Nephron progenitor cell (in vitro differentiated cells): Measurements from ENCODE around the gene DAG1.
A peak's percentile ranks its signal among the peaks of the same experiment; 100 is the strongest.

Source experiments
- DNase-seq: peaks from one replicate; pipeline ENCODE4 v3.0.0; 2021
- H3K27ac Mint-ChIP-seq: 2 replicates; pipeline ENCODE4 v1.8.0; 2021; ENCODE audit warnings: mild to moderate bottlenecking, moderate library complexity, mixed read lengths
- H3K27me3 Mint-ChIP-seq: 2 replicates; pipeline ENCODE4 v1.8.0; 2021; ENCODE audit warnings: mild to moderate bottlenecking, low read depth, mixed read lengths; ENCODE audit not compliant: poor library complexity
- H3K36me3 Mint-ChIP-seq: 2 replicates; pipeline ENCODE4 v1.8.0; 2021; ENCODE audit warnings: low read depth, mixed read lengths
- H3K4me1 Mint-ChIP-seq: 2 replicates; pipeline ENCODE4 v1.8.0; 2021; ENCODE audit warnings: mixed read lengths
- H3K4me3 Mint-ChIP-seq: 2 replicates; pipeline ENCODE4 v1.8.0; 2021; ENCODE audit warnings: mild to moderate bottlenecking, moderate library complexity, mixed read lengths
- H3K9me3 Mint-ChIP-seq: 2 replicates; pipeline ENCODE4 v1.8.0; 2021; ENCODE audit warnings: mild to moderate bottlenecking, moderate library complexity, mixed read lengths
- CTCF ChIP-seq: fragments of 200-600 bp; sonication (generic); IDR thresholded peaks from 2 replicates; pipeline ENCODE4 v1.5.0; 2021; ENCODE audit warnings: antibody characterized with exemption

DAG1 gene

GRCh38 chr3:49476563-49476962 is 6.5 kb downstream of the DAG1 start:
- TF ChIP-seq CTCF, result no peak
- H3K9me3 Mint-ChIP-seq, result peaks cover 11% of the 10 kb centered on the region
- DNase-seq, result no peak
- no peak overlapping the region for H3K4me3 Mint-ChIP-seq
- peaks cover 60% of the 10 kb centered on the region for H3K36me3 Mint-ChIP-seq
- H3K27me3 Mint-ChIP-seq, result no peaks in the 10 kb centered on the region
- H3K4me1 Mint-ChIP-seq, result peaks cover 9% of the 10 kb centered on the region
- H3K27ac Mint-ChIP-seq, result no peak overlapping the region

GRCh38 chr3:49482766-49483165 is 12.7 kb downstream of the DAG1 start:
- DNase-seq, result no peak
- peaks cover 16% of the 10 kb centered on the region for H3K36me3 Mint-ChIP-seq
- TF ChIP-seq CTCF, result no peak
- H3K9me3 Mint-ChIP-seq, result no peaks in the 10 kb centered on the region
- H3K27me3 Mint-ChIP-seq, result peaks cover 3% of the 10 kb centered on the region
- peaks cover 9% of the 10 kb centered on the region for H3K4me1 Mint-ChIP-seq
- no peak overlapping the region for H3K4me3 Mint-ChIP-seq
- H3K27ac Mint-ChIP-seq, result no peak overlapping the region

- Mint-ChIP-seq H3K4me1 (peaks cover 9% of the 10 kb centered on the region), H3K4me3 (no peak overlapping the region), H3K9me3 (no peaks in the 10 kb centered on the region), H3K27me3 (peaks cover 3% of the 10 kb centered on the region), H3K27ac (no peak overlapping the region), H3K36me3 (peaks cover 9% of the 10 kb centered on the region)
- TF ChIP-seq CTCF, result no peak
- no peak for DNase-seq
Observed at GRCh38 chr3:49484471-49484870, 14.4 kb downstream of the DAG1 start.

- H3K27ac Mint-ChIP-seq, result no peak overlapping the region
Observed at GRCh38 chr3:49489247-49489646, 19.2 kb downstream of the DAG1 start.

GRCh38 chr3:49492969-49493368 is 22.9 kb downstream of the DAG1 start:
- H3K4me1 Mint-ChIP-seq, result peaks cover 19% of the 10 kb centered on the region
- H3K4me3 Mint-ChIP-seq, result no peak overlapping the region
- no peaks in the 10 kb centered on the region for H3K9me3 Mint-ChIP-seq
- peaks cover 9% of the 10 kb centered on the region for H3K36me3 Mint-ChIP-seq
- H3K27me3 Mint-ChIP-seq, result no peaks in the 10 kb centered on the region
- H3K27ac Mint-ChIP-seq, result peak overlapping the region; percentile 64
- no peak for DNase-seq
- TF ChIP-seq CTCF, result no peak

More at GRCh38 chr3:49489247-49489646, 19.2 kb downstream of the DAG1 start:
- Mint-ChIP-seq H3K9me3 (no peaks in the 10 kb centered on the region), H3K4me1 (peaks cover 25% of the 10 kb centered on the region), H3K4me3 (no peak overlapping the region), H3K36me3 (peaks cover 9% of the 10 kb centered on the region), H3K27me3 (peaks cover 3% of the 10 kb centered on the region)
- TF ChIP-seq CTCF, result no peak
- DNase-seq, result no peak

- Mint-ChIP-seq H3K4me1 (peaks cover 21% of the 10 kb centered on the region), H3K27ac (peak overlapping the region; percentile 64), H3K4me3 (no peak overlapping the region), H3K36me3 (peaks cover 9% of the 10 kb centered on the region), H3K9me3 (no peaks in the 10 kb centered on the region), H3K27me3 (no peaks in the 10 kb centered on the region)
- no peak for TF ChIP-seq CTCF
- no peak for DNase-seq
Observed at GRCh38 chr3:49493901-49494300, 23.8 kb downstream of the DAG1 start.
